NOMO-1 treated with dmso at 0.1 percent for 144 hours (cell line): ENCODE measurements around the gene KIF18B.

Source experiments
- DNase-seq: peaks from one replicate; lab custom pipeline; 2025; ENCODE audit not compliant: unreplicated experiment; lab: John Stamatoyannopoulos, UW

Gene KIF18B

DNA sequence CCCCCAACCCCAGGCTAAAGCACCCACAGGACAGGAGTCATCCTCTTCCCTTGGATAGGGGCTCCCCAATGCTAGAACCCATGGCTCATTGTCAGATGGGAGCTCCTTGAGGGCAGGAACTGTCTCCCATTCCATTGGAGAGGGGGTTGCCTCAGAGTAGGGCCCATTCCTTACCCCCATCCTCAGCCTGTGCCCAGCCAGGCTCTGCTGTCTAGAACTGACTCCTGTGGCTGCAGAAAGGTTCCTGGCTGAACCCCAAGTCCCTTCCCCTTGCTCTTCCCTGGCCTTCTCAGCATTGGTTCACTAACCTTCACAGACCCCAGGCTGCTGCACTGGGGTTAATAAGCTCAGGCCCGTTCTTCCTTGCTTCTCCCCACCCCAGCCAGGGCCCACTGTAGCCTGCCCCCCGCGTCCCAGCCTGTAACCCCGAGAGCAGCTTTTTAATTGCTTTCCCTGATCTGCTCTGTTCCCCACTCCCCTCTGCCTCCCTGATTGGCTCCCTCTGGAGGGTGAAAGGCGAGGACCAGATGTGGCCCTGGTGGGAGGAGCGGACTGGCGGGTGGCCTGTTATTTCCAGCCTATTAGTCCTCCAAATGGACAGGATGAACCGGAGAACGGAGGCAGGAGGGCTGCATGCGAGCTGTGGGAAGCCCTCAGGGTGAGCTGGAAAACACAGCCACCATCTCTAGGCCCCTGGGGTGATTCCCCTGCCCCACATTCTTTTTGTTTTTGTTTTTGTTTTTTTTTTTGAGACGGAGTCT is 26.3 kb downstream of the KIF18B start:
- no peak for DNase-seq

DNA sequence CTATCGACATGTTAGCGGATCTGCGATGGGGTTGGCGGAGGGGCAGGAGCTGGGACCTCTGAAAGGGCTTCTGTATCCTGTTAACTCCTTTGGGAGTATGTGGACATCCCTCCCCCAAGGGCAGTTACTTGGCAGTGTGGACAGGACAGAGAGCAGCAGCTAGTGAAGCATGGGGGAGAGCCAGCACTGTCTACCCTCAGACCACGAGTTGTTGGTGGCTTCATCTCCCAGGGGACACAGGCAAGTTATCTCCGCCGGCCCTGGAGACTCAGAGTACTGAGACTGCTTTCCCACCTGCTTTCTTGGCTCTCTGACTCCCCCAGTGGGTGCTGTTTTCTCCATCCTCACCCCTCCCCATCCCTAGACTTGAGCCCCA is 27.0 kb downstream of the KIF18B start:
- DNase-seq = no peak

DNA sequence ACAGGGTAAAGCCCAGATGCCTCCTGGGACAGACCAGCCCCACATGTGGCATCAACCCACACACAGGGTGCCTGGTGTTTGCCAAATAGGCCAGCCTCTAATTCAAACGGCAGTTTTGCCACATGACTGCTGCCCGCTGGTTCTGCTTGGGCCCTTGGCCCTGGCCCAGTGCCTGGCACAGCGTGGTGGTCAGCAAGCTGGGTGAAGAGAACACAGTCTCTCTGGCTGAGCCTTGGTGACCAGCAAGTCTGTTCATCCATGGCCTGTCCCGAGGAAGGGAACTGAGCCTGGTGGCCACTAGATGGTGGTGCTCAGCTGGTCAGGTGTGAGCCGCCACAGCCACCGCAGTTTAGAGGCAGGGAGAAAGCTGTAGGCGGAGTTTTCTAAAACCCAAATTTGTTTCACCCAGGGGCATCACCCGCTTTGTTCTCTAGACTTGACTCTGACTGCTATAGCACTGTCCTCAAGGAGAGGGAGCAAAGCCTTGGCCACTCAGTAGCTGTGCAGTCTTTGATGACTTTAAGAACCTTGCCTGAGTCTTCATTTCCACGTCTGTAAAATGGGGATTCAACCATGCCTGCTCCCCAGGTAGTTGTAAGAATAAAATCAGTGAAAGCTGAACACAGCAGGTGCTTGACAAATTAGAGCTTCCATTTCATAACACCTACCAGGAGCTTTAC is 27.5 kb downstream of the KIF18B start:
- DNase-seq = peak; percentile 25

DNA sequence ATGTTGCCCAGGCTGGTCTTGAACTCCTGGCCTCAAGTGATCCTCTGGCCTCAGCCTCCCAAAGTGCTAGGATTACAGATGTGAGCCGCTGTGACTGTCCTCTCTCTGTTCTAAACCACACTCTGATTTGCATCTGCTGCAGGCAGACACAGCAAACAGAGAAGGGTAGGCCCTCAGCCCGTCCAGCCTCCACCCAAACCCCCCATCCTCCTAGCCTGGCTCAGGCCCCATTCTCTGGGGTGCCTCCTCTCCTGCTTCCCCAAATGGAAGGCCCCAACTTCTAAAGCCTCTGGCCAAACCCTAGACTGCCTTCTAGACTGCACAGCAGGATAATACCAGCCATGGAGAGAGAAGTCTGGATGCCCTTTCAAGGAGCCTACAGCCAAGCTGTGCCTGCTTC is 28.2 kb downstream of the KIF18B start:
- no peak for DNase-seq

DNA sequence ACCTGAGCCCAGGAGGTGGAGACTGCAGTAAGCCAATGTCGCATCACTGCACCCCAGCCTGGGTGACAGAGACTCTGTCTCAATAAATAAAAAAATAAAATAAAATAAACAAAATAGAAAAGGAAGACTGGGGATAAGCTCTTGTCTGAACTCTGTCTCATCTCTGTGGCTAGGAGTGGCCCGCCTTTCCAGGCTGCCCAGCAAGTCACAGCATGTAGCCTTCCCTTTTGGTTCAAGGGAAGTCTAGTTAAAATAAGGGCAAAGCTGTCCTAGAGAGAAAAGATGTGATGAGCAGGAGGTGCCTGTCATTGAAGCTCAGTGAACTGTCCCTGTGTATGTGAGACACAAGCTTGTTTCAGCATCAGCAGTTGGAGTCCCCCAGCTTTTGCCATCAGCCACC is 29.6 kb downstream of the KIF18B start:
- DNase-seq = no peak

DNA sequence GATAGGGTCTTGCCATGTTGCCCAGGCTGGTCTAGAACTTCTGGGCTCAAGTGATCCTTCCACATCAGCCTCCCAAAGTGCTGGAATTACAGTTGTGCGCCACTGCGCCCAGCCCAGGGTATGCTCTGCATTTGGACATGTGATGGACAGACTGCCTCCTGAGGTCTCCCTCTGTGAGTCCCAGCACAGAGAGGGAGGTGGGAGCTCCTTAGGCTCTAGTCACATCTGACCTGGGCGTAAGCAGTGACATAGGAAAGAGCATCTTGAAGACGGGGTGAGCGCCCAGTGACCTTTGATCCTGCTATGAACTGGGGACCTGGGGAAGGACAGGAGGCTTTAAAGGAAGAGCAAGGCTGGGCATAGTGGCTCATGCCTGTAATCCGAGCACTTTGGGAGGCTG is 30.1 kb downstream of the KIF18B start:
- DNase-seq = no peak

DNA sequence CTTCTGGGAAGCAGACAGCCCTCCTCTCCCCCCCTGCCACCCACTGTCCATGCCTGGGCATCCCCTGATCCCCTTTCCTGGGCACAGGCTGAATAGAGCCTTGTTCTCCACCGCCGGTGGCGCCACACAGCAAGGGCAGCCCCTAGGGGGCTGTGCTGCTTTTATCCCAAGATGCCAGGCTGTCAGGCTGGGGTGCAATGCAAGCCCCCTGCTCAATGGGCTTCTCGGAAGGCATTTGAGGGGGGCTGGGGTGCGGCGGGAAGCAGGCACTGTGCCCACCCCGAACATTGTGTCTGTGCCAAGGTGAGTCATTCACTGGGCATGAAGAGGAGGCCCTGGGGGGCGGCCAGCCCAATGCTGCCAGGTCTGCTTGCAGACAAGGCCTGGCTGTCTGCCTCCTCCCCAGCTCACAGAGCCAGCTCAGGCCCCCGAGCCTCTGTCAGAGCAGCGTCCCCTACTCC is 30.8 kb downstream of the KIF18B start:
- DNase-seq = no peak

DNA sequence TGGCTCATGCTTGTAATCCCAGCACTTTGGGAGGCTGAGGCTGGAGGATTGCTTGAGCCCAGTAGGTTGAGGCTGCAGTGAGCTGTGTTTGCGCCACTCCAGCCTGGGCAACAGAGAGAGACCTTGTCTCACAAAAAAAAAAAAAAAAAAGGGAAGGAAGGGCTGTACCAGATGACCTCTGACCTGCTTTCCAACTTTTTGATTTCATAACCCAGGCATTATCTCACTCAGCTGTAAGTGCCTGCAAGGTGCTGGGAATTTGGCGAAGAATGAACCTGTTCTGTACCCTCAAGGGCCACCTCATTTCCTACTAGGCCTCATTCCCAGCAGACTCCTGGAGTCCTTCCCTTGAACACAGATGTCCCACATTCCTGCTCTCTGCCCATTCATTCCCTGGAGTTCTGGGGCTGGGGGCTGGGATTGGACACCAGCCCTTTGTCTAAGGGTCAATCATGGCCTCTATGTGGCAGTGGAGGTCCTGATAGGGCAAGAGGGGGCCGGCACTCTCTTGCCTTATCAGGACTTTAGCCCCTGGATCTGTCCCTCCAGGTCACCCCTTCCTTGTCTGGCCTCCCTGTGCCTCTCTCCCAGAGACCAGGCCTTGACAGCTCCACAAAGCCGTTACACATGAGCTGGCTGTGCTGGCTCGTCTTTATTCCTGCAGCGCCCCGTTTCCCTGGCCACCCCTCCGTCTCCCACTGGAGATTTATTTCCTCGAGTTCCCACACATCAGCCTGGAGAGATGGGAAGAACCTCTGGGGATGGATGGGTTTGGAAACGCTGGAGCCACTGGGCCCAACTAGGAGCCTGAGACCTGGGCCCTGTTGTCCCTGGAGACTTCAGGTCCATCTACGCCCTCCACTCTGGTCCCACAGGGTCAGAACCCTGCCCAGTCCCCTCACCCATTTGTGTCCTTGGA is 31.5 kb downstream of the KIF18B start:
- no peak for DNase-seq

DNA sequence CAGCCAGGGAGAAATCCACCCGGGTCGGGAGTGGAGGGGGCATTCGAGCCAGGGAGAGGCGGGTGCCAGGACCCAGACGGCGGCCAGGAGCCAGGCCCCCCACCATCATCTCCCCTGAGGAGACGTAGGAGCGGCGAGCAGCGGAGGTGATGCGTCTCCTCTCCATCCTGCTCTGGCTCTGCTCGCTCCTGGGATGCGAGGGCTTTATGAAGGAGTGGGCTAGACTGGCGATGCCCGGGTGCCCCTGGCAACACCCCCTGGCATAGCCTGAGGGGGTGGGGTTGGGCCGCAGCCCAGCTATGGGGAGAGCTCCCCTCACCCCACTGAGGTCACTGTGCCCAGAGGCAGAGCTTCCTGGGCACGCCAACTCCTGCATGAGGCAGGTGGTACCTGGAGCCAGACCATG is 32.2 kb downstream of the KIF18B start, which contains the start of gene GFAP:
TSS of gene GFAP (minus strand) at position 180 of the 406 bp plus-strand sequence. CDS start at position 166, 14 bp downstream.
- DNase-seq = no peak

DNA sequence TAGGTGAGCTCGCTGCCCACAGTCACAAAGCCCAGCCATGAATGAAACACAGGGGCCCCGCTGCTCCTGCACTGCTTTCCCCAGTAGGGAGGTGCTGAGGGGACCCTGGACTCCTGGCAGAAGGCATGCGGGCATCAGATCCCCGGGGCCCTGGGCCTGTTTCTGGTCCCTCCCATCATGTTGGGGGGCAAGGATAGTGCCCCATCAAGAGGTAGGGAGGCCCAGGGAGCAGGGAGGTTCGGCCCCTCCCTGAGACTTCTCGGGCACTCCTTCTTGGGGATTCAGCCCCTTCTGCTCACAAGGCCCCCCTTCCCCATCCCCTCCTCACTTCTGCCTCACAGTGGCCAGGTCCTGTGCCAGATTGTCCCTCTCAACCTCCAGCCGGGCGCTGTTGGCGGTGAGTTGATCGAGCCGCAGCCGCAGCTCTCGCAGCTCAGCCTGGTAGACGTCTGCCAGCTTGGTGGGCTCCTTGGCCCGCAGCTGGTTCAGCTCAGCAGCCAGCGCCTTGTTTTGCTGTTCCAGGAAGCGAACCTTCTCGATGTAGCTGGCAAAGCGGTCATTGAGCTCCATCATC is 32.8 kb downstream of the KIF18B start:
- DNase-seq = no peak

DNA sequence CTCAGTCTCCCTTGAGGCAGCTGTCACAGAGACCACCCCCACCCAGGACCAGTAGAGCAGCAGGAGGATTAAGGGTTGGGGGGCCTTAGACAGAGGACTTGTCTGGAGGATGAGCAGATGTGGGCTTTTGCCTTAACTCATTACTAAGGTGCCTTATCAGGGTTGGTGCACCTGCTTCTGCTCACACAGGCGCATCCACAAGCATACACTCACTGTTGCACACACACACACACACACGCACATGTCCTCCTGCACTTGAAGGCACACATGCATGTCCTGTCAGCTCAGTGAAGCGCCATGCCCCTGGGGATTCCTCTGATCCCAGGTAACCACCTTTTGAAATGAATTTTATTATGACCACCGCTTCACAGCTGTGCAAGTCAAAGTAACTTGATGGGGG is 33.4 kb downstream of the KIF18B start:
- DNase-seq = no peak

DNA sequence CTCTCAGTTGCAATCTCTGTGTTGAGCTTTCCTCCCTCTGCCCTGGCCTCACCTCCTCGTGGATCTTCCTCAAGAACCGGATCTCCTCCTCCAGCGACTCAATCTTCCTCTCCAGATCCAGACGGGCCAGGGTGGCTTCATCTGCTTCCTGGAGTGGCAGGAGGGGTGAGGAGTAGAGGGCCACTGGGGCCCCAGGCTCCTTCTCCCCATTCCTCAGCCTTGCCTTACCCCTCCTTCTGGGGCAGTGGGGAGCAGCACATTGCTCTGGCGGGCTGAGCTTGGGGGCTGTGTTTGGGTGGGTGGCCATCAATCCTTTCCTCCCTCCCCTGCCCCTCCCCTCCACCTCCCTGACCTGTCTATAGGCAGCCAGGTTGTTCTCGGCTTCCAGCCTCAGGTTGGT is 33.9 kb downstream of the KIF18B start:
- no peak for DNase-seq

DNA sequence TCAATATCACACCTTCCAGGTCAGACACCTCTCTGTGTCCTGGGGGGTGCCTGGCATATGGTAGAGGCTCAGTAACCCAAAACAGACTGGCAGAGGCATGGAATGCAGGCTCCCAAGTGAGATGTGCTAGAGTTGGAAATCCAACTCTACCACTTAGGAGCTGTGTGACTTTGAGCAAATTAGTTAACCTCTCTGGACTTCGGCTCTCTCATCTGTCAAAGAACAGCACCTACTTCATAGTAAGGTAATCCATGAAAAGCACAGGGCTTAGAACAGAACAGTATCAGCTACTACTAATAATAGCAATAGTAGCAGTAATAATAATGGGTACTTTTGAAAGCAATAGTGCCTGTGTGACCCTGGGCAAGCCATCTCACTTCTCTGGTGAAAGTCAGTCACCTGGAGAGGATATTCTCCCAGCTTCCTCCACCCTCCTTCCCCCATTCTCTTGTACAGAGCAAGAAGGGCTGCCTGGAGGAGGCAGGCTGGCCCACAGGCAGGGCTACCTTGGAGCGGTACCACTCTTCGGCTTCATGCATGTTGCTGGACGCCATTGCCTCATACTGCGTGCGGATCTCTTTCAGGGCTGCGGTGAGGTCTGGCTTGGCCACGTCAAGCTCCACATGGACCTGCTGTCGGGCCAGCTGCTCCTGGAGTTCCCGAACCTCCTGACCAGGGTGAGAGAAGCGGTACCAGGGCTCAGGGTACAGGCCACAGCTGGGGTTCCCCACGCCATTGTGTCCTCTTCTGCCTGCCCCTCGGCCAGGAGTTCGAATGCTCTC is 34.6 kb downstream of the KIF18B start:
- no peak for DNase-seq

DNA sequence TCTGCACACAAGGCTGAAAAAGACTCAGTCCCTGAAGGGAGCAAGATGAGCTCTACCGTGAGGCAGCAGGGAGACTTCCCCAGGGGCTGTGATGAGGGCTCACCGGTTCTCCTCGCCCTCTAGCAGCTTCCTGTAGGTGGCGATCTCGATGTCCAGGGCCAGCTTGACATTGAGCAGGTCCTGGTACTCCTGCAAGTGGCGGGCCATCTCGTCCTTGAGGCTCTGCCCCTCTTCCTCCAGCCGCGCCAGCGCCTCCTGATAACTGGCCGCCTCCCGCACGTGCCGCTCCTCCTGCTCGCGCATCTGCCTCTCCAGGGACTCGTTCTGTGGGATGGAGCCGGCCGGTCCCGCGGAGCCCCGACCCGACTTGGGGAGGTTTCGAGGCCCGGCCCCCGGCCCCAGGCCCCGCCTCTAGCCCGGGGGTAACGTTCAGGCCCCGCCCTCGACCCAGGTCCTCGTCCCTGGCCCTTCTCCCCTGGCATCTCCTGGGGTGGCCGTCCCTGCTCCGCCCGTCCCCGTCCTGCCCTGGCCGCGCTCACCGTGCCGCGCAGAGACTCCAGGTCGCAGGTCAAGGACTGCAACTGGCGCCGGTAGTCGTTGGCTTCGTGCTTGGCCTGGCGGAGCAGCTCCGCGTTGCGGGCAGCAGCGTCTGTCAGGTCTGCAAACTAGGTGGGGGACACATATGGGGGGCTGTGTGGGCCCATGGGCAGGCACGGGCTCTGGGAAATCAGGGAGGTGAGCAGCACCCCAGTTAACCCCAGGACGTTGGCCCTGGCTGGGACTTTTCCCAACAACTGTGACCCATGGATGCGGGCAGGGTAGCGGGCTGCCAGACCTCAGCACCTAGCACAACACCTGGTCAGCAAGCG is 36.2 kb downstream of the KIF18B start:
- DNase-seq = no peak

DNA sequence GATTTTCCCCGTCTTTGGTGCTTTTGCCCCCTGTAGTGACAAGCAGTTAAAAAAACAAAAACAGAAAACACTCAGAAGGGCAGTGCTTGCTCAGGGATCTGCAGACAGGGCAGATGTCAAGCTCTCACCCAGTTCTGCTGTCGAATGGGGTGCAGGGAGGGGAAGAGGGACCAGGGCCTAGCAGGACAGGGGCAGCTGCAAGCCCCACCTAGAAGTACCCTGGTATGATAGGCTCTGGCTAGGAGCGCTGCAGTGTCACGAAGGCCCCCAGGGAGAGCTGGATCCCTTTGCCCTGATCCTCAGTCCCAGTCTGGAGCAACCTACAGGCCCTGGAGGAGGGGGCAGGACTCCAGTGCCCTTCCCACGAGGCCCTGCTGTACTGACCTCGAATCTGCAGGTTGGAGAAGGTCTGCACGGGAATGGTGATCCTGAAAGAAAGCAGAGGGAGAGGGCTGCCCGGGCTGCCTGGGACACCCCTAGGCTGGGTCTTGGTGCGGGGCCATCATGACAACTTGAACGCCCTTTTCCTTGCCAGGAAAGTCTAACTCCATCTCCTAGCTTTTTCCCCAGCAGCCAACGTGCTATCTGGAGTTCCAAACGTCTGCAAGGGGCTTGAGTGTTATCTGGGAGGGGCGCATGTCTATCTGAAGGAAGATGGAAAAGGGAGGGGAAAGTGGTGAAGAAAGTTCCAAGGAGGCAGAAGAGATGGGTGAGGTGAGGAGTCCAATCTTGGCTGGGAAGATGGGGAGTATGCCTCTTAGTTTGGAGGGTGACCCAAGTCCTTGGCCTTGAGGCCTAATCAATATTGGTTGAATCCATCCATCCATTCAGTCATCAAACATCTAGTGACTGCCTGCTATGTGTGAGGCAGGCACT is 37.1 kb downstream of the KIF18B start:
- no peak for DNase-seq

DNA sequence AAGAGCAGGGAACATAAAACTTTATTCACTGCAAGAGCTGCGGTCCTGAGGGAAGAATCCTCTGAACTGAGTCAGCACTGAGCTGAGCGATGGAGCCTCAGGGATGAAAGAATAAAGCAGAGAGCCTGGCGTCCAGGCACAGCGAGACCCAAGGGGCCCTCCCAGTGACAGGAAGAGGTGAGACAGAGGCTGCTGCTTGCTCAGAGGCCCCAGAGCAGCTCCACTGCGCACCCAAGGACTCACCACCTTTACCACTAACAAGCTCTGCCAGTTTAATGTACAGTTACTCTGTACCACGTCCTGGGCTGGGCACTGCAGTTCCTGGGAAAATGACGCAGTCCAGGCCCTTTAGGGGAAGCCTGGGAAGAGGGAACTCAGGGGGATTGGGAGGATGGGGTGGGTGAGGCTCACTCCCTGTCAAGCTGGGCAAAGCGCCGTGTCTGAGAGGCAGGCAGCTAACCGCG is 37.9 kb downstream of the KIF18B start:
- no peak for DNase-seq

DNA sequence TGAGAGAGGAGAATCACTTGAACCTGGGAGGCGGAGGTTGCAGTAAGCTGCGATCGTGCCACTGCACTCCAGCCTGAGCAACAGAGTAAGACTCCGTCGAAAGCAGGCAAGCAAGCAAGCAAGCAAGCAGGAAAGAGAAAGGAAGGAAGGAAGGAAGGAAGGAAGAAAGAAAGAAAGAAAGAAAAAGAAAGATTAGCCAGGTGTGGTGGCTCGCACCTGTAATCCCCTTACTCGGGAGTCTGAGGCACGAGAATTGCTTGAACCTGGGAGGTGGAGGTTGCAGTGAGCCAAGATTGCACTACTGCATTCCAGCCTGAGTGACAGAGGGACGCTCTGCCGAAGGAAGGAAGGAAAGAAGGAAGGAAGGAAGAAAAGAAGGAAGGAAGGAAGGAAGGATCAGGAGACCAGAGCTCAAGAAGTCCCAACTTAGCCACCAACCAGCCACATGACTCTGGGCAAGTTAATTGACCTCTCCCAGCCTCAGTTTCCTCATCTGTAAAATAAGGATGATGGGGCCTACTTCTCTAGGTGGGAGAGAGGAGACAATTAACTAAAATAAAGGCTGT is 38.7 kb downstream of the KIF18B start:
- DNase-seq = no peak
